VCaP (cell line): ENCODE measurements around the gene CLASP2.
"Not testable (repeated sequence)": the region's sequence is repeated elsewhere in the genome, so short reads cannot be mapped to it uniquely, and the experiment has no call there.

Experiments used
- H3K27ac ChIP-seq: fragments of 450-650 bp; 2 replicates; pipeline ENCODE4 v1.5.1; 2017
- TF ChIP-seq, protein P1 (sequence below): fragments of 450-650 bp; conservative IDR thresholded peaks from 2 replicates; pipeline ENCODE4 v1.5.1; 2017; ENCODE audit warnings: mild to moderate bottlenecking, moderate library complexity

CLASP2 gene

GRCh38 chr3:33664195-33664594 is 53.9 kb downstream of the CLASP2 start:
- TF ChIP-seq, protein P1, sequence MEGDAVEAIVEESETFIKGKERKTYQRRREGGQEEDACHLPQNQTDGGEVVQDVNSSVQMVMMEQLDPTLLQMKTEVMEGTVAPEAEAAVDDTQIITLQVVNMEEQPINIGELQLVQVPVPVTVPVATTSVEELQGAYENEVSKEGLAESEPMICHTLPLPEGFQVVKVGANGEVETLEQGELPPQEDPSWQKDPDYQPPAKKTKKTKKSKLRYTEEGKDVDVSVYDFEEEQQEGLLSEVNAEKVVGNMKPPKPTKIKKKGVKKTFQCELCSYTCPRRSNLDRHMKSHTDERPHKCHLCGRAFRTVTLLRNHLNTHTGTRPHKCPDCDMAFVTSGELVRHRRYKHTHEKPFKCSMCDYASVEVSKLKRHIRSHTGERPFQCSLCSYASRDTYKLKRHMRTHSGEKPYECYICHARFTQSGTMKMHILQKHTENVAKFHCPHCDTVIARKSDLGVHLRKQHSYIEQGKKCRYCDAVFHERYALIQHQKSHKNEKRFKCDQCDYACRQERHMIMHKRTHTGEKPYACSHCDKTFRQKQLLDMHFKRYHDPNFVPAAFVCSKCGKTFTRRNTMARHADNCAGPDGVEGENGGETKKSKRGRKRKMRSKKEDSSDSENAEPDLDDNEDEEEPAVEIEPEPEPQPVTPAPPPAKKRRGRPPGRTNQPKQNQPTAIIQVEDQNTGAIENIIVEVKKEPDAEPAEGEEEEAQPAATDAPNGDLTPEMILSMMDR, result no peak
- H3K27ac ChIP-seq, result no peak overlapping the region

DNA sequence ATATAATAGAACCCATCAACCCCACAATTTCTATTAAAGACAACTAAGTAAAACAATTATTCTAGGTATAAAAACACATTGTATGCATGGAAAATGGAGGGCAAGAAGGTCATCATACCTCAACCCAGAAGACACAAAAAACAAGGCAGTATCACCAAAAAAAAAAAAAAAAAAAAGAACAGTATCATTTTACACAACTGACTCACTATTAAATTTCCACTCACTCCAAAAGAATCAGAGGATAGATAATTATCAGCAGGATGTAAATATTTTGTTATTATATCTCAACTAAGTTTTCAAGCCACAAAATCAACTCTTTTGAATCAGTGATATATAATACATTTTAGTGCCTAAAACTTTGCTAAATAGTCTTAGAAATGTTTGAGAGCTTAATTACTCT is 55.0 kb downstream of the CLASP2 start:
- TF ChIP-seq, protein P1, result no peak
- no peak overlapping the region for H3K27ac ChIP-seq

GRCh38 chr3:33659856-33660434 is 58.1 kb downstream of the CLASP2 start:
- TF ChIP-seq, protein P1, result no peak
- H3K27ac ChIP-seq, result peak overlapping the region; percentile 38

DNA sequence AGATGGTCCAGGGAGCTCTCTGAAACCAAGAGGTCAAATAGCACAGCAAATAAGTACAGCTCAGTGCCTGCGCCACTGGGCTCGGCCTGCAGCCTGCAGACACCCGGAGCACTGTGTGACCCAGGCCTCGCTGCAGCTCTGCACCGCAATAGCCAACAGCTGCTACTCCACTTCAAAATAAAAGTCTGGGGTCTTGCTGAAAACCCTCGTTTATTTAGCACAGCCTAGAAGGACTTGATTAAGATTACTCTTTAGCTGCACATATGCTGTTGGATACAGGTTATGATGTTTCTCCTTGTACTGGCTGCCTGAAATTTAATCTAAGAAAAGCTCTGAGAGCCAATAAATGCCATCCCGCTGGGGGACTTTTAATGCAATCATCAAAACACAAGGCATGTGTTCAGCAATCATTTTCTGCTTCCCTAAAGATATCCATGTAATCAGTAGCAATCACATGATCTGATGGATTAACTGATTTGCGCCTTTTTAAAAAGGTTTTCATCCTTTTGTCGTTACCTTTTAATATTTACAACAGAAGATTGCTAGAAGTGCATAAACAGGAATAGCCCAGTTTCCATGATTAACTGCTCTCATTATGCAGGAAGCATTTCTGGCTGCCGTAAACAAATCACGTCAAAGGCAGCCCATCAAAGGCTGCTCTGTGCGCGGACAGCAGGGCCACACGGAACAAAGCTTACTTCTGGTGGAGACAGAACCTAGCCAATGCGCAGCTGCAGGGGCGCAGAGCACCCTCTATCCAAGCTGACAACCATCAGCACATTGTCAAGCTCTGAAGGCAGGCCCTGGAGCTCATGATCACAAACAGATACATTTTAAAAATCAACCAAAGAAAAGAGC is 58.8 kb downstream of the CLASP2 start:
- TF ChIP-seq, protein P1, result no peak
- peak overlapping the region; percentile 38 for H3K27ac ChIP-seq

- TF ChIP-seq, protein P1, result no peak
- peak overlapping the region; percentile 38 for H3K27ac ChIP-seq
These were observed 59.4 kb downstream of the CLASP2 start for GRCh38 chr3:33658621-33658990.

- peak overlapping the region; percentile 38; the same call in 1 of the 2 replicates for H3K27ac ChIP-seq
These were observed 60.0 kb downstream of the CLASP2 start for GRCh38 chr3:33658039-33658438.

DNA sequence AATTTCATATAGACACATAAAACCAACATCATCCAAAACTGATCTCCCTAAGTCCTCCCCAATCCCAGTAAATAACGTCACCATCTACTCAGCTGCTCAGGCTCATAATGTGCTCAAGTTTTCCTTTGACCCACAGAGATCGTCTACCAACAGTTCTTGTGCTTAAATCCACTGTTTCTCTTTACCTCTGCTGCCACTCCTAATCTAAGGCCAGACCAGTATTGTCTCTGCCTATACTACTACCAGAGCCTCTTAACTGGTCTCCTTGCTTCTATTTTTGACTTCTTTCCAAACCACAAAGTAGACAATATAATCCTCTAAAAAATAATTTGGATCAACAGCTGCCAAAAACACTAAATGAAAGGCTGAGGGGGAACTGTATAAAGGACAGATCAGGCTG is 65.3 kb downstream of the CLASP2 start:
- TF ChIP-seq, protein P1, result no peak
- H3K27ac ChIP-seq, result no peak overlapping the region

More at GRCh38 chr3:33658039-33658438, 60.0 kb downstream of the CLASP2 start:
- TF ChIP-seq, protein P1, result no peak

- not testable (repeated sequence) for H3K27ac ChIP-seq
These were observed 67.0 kb downstream of the CLASP2 start for GRCh38 chr3:33651101-33651500.
